Myocyte (in vitro differentiated cells): Measurements from ENCODE around the gene NEK3. TPM values are rescaled to one million over a fixed set of nuclear protein-coding genes. Genes with fewer than 3 reads are reported as not detected.
"Not testable (repeated sequence)": the region's sequence is repeated elsewhere in the genome, so short reads cannot be mapped to it uniquely, and the experiment has no call there.

Experiments used
- DNase-seq: peaks from one replicate; pipeline ENCODE4 v3.0.0-alpha.2; 2012; ENCODE audit warnings: low read depth
- total RNA-seq: library from RNA; depleted of rRNA; stranded (reverse); fragments of >200 nt; gene quantifications from 2 replicates; pipeline ENCODE4 v1.2.3, GENCODE V29; 2014

Gene NEK3
- total RNA-seq, 1 donor from 2014 or later: 10.4 TPM

DNA sequence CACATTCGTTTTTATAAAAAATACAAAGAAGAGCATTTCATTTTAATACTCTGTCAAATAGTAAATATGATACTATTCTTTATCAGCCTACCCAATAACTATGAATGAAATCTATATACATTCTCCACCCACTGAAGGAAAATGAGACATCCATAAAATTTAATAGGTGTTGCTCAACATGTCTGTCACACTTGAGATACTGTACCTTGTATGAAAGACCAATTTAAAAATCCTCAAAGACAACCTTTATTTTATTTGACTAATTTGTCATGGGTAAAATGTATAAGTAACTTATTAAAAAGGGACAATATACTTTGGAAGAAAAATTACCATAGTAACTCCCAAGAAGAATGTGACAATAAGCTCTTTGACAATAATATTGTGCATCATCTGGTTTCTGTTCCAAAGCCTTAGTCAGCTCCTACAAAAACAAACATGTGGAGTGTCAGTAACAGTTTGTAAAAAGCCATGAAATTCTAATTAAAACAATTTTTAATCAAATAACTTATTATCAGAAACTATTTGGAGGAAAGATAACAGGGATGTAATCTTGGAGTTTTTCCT is 11.5 kb upstream of the NEK3 start:
- DNase-seq: not testable (repeated sequence)

DNA sequence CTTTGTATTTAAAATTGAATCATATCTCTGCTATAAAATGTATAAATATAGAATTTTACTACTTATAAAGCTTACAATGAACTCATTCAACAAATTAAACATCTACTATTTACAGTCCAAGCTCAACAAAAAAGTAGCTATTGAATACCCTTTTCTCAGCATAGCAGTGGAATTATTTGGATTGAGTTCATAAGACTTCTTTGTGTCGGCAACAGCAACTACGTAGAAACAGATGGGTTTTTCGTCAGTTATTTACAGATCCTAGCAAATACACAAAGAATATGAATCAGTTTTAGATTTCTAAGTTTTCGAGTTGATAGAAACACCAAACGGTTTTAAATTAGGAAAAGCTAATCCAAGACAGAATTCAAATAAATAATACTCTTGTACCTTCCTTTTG is 10.4 kb upstream of the NEK3 start:
- no peak for DNase-seq

DNA sequence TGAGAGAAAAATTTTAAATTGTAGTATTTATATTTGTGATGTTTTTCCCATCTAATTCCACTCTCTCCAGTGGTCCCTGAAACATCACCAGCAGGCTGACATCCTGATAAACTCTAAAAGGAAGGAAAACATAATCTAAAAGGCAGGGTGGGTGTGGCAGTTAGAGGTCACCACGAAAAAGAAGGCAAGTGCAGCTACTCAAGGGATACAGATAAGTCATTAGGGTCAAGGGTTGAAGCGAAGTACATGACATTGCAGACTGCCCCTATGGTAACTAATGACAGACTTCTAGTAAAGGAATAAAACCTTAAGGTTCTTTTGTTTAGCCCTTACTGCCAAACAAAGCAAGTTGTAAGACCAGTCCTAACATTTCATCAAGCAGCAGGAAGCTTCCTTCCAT is 6.0 kb upstream of the NEK3 start:
- no peak for DNase-seq

DNA sequence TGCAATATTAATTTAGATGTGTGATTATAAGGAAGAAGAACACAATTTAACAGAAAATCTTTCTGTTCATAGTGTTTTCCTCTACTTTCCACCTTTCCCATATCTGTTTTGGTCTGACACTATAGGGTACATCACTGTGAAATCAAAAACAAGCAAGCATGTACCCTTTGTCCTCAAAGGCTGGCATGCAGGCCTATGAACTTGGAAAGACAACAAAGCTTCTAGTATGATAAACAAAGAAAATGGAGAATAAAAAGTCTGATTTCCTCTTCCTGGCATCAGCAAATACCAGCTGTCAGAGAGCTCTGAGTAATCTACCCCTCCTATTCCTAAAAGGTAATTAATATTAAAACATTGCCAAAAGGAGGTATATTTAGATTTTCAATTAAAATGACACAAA is 5.6 kb upstream of the NEK3 start:
- DNase-seq: no peak

DNA sequence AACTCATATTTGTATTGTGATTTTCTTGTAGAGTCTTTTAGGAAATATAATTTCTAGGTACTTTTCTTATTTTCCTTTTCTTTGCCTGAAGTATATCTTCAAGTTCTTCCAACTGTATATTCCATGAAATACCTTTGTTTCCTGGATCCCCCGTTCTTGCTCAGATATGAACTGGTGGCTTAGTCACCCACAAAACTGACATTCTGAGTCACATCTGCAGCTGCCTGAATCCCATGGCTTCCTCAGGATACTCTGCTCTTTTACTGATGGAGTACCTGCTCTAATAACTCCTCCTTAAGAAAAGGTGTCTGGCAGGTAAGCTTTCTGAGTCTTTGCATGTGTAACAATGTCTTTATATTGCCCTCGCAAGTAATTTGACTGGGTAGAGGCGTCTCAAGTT is 4.5 kb upstream of the NEK3 start:
- not testable (repeated sequence) for DNase-seq

DNA sequence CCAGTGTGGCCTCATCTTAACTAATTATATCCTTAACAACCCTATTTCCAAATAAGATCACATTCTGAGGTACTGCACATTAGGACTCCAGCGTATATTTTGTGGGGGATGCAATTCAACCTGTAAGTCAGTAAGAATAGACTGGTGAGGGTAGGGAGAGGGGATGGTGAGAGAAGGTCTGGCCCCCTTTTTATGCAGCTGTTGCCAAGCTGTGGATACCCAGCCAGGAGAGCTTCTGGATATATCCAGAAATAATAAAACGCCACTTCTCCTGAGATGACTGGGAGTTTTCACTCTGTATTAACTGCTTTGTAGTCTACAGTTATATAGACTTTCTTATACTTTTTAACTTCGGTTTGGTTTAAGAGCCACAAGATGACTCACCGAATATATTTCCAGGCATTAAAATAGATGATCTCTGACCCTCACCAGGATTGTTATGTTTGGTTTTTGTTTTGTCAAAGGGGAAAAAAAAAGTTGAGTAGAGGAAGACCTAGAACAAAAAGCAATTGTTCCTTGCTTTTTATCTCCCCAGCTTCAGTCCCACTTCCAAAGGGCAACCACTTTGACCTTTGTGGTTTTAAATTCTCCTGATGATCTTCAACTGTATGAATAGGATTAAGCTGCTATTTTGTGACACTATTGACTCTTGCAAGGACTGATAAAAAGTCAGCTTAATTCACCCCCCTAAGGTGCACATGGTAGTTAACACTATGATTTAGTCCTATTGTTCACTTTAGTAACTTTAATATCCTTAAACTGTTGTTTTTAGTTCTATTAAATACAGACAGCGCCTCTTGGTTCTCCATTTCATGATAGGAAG is 3.1 kb upstream of the NEK3 start:
- DNase-seq: peak; percentile 56

DNA sequence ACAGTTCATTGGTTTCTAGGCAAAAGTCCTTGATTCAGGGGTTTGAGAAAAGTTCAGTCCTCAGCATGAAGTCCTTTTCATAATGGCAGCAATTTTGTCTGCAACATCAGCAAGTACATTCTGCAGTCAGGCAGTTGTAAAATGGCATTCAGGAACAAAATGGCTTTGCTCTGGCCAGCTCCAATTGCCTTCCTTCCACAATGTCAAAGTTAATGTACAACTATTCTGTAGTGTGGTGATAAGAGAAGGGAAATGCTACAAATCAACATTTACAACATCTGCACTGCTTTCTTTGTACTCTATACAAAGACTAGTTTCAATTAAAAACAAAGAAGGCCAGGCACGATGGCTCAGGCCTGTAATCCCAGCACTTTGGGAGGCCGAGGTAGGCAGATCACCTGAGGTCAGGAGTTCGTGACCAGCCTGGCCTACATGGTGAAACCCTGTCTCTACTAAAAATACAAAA is 1.8 kb upstream of the NEK3 start:
- no peak for DNase-seq

DNA sequence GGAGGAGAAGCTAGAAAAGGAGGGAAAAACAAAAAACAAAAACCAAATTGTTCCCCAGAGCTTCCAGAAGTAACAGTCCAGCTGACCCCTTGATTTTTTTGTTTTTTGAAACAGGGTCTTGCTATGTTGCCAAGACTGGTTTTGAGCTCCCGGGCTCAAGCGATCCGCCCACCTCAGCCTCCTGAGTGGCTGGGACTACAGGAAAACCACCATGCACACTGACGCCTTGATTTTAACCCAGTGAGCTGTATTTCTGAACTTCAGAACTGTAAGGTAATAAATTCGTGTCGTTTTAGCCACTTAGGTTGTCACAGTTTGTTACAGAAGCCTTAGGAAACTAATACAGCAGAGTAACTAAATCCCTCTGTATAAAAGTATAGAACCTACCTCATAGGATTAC is 1.1 kb upstream of the NEK3 start:
- DNase-seq: no peak

DNA sequence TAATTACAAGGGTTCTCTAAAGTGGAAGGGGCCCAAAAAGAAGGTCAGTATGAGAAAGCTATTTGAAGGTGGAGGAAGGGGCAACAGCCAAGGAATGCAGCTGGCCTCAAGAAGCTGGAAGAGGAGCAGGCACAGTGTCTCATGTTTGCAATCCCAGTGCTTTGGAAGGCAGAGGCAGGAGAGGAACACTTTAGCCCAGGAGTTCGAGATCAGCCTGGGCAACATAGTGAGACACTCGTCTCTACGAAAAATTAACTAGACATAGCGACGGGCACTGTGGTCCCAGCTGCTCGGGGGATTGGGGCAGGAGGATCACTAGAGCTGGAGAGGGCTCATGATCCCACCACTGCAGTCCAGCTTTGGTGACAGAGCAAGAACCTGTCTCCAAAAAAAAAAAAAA is 656 bp upstream of the NEK3 start:
- DNase-seq: no peak

DNA sequence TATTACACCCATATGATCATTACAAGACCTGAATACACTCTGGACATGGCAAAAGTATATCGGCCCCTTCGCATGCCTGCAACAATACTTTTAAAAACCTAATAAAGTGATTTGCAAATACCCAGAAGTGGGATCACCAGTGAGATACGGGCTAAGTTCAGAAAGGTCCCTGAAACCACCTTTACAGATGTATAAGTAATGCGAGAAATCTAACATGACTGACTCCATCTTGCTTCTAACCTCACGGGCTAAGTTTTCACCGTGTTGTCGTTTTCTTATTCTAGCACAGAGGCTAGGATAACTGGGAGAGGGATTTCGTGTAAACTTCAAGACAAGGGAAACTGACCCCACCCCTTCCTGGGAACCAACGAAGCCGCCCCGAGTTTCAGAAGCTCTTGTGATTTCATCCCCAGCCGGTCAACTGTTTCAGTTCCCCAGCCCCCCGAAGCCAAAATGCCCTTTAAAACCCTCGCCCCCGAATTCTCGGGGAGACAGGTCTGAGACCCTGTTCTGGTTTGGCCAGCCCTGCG is 703 bp downstream of the NEK3 start:
- DNase-seq: peak; percentile 66

DNA sequence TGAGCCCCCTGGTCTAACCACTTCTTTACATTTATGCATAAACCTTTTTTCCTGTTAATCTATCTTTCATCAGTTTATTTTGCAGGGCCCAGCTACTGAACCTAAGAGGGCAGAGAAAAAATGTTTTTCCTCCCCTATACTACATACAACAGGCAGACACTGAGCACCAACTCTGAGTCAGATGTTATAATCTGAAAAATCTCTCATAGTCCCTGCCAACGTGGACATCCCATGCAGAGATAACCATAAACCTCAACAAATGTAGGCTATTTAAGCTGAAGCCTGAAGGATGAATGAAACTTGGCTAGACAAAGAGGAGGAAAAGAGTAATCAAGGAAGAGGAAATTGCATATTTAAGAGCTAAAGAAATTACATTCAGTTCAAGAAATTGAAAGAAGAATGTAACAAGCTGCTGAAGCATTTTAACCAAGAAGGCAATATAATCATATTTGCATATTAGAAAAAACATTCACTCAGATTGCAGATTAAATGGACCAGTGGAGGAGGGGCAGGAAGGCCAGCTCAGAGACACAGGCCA is 2.6 kb downstream of the NEK3 start:
- DNase-seq: no peak

DNA sequence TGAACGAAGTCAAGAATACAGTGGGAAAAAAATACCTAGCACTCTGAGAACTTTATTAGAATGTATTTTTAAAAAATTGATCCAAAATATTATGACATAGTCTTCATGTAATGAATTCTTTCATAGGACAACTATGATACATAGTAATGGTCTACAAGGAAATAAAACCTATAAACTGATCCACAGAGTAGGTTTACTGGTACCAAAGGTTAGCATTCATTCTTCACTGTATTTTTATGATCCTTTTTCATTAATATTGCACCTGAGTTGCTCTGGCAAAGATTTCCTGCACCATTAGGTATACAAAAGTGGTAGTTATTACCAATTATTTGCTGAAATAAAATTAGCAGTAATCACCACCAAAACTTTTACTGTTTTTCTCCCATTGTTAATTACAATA is 4.2 kb downstream of the NEK3 start:
- DNase-seq: no peak

DNA sequence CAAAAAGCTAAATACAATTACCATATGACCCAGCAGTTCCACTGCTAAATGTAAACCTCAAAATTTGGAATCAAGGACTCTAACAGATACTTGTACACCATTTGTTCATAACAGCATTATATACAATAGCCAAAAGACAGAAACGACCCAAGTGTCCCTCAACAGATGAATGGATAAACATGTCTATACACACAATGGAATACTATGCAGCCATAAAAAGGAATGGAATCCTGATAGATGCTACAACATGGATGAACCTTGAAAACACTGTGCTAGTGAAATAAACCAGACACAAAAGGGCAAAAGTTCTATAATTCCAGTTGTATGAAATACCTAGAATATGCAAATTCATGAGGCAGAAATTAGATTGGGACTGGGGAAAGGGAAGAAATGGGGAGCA is 12.2 kb downstream of the NEK3 start:
- no peak for DNase-seq

DNA sequence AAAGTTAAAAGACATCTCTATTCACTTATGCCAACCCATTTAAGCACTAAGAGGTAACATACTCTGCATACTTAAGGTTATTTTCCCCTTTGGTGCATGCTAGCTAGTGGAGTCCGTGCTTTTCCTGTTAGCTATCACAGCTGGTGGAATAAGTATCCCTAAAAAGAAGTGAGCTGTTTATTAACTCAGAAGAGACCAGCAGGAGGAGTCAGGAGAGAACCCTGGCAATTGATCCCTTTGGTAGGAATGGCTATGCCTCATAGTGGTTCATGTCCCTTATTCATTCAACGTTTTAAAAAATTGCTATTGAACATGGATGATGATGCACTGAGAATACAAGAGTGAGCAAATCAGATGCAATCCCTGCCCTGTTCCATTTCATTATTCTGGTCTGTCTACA is 18.1 kb downstream of the NEK3 start:
- peak; percentile 52 for DNase-seq

DNA sequence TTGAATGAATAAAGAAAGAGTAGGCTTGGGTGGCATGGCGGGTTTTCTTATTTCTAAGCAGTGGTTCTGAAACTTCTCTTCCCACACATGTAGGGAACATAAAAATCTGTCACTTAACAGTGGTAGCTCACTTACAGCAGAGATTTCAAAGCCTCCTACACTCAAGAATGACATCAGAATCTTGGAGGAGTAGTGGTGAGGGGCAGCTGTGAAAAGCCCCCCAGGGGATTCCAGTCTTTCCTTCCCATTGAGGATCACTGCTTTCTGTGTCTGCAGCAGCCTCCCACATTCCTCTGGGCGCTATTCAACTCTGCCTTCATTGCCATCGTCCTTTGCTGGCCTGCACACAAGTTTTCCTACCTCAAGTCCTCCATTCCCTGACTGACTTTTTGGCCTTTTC is 21.9 kb downstream of the NEK3 start:
- DNase-seq: no peak

DNA sequence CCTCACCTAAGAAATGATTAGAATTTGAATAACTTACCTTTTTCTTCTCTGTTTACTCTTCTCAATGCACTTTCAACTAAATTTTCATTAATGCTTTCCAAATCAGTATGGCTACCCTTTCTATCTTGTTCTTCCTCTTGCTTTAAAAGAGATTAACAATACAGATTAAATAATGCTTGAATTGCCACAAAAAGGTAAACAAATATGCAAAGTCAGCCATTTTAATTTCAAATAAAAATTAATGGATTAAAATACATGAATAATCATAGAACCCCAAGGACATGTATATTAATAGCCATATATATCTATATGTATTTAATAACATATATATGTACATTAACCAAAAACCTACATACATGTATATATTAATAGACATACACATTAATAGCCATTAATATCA is 22.6 kb downstream of the NEK3 start:
- DNase-seq: no peak

DNA sequence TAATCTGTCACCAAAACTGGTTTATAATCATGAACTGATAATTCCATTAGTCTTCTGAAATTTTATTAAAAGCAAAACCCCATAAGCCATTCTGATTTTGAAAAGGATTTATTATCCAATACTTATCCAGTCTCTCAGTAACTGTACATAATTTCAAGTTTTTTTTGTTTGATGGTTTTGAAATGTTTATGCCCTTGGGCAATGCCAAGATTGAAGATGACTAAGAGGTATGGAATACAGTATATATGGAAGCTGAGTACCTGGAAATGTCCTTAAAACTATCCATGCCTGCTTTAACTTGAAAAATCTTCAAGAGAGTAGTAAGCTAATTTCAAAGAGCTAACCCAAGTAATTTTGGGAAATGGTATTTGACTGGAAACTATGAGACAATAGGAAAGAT is 28.8 kb downstream of the NEK3 start:
- DNase-seq: no peak

DNA sequence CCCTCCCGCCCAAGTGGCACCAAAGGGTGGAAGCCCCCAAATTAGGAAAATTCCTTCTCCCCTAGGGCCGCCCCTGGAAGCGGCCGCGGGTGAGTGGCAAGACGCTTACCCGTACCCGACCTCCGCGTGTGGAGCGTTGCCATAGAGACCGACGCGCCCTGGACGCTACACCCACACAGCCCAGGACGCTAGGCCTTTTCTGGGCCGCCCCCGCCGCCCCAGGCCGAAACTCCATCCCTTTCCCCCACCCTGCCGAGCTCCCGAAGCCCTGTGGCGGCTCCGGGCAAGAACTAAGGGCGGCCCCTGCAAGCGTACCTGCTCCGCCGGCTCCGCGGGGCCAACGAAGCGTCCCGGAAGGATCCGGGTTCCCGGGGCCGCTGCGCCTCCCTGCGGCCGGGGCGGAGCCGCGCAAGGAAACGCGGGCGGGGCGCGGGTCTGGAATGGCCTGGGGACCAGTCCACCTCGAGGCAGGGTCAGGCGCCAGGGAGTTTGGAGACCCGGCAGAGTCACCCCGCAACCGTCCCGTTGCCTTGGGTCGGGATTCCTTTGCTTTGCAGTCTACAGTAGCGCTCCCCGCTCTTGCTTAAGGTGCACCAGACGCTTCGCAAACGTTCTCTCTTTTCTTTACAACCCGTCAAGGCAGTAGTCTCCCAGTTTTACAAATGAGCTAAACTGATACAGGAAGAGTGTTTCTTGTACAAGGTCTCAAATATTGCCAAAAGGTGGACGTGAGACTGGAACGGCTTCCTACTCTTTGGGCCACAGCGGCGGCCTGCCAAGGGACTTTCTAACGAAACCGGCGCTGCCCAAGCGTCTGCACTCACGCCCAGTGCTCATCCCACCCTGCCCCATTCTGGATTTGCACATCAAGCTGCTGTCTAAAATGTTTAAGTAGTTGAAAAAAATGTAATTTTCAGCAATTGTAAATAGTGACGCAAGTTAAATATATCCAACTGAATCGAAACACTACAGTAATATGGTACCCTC is 30.4 kb downstream of the NEK3 start, which contains the start of gene NEK5:
TSS of gene NEK5 (minus strand) at position 360 of the 987 bp plus-strand sequence. CDS start 1,591 bp downstream, outside the sequence.
- peak; percentile 64 for DNase-seq

DNA sequence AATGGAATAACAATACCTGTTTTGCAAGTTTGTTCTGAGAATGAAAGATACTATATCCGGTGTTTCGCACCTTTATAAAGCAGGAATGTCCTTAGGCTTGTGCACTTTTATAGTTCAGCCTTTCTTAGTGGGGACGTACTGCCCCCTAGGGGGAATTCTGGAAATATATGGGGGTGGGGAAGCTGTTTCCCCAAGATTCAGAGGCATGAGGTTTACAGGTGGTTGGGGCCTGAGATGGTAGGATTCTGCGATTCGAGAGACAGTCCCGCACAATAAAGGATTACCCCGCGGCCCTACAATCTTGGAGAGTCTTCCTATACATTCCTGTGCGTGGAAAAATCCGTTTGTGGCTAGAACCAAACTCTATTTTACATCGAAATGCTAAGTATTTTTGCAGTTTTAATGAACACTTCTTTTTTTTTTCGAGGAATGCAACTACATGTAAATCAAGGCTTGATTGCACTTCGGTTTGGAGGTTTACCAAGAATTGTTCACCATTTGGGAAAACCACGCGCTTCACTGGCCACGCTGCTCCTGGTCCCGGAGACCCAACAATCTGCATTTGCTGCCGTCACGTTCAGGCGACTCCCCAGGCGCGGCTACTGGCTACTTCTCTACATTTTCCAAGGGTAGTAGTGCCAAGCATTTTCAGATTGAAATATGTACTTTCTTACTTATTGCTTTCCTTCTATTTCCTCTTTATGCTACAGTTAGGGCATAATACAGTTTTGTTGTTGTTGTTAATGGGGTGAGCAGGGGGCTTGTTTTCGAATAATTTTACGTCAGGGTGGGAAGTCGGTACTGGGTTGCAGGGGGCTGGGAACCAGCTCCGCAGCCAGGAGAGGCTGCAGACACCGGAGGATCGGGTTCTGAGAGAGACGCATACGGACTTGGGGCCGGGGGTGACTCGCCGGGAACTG is 31.4 kb downstream of the NEK3 start:
- peak; percentile 76 for DNase-seq

DNA sequence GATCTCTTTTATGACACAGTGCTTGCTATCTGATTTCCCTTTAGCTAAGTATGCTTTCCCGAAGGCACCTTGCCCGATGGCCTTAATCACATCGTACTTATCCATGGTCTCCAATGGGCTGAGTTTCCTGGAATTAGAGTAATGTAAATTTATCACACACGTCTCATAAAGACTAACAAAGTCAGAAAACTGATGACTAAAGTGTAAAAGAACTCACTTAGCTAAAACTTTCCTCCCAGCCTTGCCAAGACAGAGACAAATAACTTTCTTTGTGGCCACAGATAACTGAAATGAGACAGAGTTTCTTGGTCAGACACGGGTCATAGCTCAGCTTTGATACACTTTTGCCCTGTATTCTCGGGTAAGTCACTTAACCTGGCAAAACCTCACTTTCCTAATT is 32.0 kb downstream of the NEK3 start:
- no peak for DNase-seq
